GM19395 (cell line): ENCODE data around the gene DENND2A.
"Not testable (repeated sequence)": the region's sequence is repeated elsewhere in the genome, so short reads cannot be mapped to it uniquely, and the experiment has no call there.

Experiments used
- ATAC-seq: cut with Tn5 transposase; IDR thresholded peaks from one replicate; pipeline ENCODE4 v1.9.1; 2021; ENCODE audit warnings: mild to moderate bottlenecking, moderate library complexity; ENCODE audit not compliant: unreplicated experiment

Gene DENND2A

DNA sequence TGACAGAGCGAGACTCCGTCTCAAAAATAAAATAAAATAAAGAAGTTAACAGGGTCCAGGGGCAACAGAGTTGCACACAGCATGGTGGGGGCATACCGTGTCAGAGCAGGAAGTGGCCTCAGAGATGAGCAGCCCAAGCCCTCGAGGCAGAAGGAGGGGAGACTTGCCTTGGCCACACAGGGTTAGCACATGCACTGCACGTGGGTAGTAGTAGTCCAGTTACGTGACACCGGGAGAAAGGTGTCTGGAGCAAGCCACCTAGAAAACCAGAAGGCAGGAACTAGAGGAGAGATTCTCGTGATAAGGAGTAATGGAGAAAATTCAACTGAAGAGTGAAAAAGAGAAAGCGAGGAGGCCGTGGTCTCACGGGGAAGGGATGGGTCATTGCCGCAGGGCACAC is 9.8 kb upstream of the DENND2A start:
- no peak for ATAC-seq

DNA sequence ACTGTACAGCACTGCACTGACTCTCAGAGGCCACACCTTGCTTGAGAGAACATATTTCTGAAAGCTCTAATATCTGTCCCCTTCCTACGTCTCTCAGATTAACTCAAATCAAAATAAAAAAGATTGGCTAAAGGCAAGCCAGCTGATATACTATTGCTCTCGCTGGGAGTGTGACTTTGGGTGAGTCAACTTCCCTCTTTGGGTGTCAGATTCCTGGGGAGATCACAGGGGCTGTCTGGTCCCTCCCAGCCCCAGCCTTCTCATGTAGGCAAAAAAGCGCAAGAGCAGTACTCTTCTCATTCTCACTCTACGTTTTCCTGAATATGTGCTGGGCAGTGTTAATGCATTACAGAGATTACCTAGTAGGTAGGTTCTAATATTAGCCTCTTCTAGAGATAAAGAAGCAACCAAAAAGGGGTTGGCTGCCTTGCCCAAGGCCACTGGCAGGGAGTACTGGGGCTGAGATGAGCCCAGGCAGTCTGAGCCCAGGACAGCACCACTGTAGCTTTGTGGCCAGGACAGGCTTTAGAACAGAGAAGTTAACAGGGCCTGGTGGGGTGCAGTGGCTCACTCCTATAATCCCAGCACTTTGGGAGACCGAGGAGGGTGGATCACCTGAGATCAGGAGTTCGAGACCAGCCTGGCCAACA is 9.1 kb upstream of the DENND2A start:
- ATAC-seq = no peak

DNA sequence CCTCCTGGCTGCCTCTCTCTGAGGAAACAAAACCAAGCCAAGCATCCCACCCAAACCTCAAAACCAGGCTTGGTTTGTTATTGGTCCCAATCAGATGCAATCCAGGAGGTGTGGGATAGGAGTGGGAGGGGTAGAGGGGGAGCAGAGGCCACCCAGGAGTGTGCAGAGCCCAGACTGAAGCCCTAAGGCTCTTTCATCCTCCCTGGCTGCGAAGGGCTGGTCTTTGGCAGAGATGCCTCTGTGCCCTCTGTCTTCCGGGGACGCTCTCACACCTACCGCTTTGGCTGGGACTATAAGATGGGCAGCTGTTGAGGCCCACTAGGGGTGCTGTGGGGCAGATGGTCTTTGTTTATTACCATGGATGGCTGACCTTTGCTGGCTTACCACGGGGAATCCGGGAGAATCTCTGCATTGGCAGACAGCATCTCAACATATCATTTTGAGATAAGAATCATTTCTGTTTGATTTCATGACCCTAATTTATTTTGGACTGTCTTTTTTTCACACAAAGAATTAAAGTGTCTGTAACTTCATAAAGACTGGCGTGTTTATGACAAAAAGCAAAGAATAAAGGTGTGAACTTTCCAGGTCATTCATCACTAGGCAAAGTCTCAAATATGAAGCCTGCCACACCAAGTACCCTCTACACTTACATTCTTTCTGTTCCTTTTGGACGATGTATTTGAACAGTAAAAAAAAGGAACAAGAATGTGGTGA is 6.5 kb upstream of the DENND2A start:
- ATAC-seq = peak; percentile 87

DNA sequence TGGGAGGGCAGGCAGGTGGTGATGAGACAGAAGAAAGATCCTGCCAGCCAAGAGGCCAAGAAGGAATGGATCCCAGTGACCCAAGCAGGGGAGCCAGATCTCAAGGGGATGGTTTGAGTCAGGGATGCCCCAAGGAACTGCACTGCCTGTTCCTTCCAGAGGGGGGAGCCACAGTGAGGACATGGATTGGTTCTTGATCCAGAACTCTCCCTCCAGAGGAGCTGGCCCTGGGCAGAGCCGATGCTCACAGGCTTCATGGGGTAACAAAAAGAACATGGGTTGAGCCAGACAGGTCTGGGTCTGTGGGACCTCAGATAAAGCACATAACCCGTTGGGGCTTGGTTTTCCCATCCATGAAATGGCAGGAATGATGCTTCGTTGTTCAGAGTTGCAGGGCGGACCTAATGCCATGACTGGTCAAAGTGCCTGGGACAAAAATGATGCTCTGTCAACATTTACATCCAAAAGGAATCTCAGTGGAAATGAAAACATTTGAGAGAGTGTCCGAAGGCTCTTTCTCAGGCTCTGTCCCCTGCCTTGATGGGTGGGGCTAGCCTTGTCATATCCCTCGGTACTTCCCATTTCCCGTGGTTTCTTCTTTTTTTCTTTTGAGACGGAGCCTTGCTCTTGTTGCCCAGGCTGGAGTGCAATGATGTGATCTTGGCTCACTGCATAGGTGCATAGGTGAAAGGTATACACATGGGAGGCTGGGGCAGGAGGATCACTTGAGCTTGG is 4.7 kb upstream of the DENND2A start:
- ATAC-seq = no peak

DNA sequence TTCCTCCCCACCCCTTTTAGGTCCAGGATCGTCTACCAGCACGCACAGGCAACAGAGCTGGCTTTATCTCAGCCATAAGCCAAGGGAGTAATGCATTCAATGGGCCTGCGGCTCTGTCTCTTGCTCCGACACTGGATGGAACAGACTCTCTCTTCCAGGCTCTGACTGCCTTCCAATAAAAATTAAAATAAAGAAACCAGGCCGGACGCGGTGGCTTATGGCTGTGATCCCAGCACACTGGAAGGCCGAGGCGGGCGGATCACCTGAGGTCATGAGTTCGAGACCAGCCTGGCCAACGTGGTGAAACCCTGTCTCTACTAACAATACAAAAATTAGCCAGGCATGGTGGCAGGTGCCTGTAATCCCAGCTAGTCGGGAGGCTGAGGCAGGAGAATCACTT is 4.1 kb upstream of the DENND2A start:
- not testable (repeated sequence) for ATAC-seq

DNA sequence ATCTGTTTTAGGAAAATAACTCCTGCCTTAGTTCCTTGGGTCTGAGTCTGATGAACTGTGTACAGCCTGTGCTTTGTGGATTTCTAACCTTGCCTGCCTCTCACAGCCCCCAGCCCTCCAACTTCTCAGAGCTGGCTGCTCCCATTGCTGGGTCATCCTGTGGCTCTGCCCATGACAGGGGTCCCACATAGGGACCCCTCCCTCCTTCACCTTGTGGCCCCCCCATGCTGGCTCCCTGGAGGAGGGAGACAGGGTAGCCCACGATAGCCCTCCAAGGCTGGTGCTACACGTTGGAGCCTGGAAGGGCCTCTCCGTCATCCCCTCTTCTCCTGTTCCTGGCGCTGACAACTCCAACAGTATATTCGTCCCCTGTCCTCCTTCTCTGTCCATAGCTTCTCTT is 2.8 kb upstream of the DENND2A start:
- no peak for ATAC-seq

DNA sequence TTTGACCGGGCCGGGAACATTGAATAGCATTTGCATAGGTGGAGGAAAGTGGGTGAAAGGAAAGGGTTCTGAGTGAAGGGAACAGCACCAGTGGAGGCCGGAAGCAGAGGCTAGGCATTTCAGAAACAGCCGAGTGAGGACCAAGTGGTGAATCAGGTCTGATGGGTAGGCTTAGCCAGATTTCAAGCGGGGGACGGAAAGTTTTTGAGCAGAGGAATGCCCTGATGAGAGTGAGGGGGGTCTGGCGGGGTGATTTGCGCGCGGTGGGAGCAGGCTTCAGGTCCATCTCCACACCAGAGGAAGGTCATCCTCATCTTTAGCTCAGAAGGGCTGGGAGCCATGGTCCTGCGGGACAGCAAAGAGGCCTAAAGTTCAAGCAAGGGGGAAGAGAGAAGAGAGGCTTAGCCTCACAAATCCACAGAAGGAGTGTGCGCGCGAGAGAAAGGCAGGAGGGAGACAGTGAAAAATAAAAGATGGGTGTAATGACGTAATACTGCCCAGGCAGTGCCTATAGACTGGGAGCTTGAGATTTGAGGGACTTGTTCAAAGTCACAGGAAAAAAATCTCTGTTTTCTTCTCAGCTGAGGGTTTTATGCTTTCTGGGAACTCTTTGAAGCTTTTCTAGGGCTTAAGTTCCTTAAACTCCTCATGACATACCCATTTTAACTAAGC is 1.0 kb upstream of the DENND2A start:
- no peak for ATAC-seq

DNA sequence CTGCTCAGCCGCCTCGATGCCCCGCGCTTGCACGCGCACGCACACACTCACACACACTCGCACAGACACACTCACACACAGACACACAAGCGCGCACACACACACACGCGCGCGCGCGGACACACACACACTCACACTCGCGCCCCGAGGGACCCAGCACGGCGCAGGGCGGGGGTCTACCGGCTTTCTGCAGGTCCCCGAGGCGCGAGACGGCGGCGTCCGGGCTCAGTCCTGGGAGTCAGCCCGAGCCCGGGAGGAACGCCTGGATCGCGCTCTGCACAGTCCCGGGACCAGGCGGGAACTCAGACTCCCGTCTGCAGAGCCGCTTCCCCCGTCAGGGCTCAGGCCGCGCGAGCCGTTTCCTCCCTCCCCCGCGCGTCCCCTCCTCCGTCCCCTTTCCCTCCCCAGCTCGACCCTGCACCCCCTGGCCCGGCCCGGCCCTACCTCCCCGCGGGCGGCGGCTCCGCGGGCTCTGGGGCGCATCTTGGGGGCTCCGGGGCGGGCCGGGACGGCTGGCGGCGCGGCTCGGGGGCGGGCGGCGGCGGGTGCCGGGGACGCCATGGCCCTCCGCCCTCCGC is 464 bp downstream of the DENND2A start:
- no peak for ATAC-seq

DNA sequence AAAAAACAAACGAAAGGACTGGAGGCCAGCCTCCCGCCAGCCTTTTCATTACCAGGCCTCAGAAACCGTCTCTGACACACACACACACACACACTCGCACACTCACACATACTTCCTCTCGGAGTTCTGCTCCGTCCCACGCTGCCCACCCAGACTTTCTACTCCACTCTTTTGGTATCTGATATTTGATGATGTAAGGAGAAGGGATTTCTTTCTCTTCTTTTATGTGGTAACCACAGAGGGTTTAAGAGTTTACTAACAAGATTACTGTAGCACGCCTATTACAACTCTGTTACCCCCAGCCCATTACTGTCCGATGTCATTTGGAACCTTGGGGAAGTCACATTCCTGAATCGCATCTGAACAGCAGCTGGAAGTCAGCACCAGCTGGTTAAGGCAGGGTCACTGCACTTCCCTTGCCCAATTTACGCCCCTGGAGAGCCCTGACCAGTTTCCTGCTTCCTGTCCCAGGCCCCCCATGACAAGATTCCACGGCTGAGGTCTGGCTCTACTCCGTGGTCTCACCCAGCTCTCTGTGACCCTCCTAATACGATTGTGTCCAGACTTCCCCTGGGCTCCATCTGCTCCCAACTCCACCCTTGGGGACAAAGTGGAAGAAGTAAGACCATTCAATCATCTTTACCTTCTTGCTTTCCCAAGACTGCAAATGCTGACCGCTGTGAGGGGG is 1.1 kb downstream of the DENND2A start:
- ATAC-seq = no peak

DNA sequence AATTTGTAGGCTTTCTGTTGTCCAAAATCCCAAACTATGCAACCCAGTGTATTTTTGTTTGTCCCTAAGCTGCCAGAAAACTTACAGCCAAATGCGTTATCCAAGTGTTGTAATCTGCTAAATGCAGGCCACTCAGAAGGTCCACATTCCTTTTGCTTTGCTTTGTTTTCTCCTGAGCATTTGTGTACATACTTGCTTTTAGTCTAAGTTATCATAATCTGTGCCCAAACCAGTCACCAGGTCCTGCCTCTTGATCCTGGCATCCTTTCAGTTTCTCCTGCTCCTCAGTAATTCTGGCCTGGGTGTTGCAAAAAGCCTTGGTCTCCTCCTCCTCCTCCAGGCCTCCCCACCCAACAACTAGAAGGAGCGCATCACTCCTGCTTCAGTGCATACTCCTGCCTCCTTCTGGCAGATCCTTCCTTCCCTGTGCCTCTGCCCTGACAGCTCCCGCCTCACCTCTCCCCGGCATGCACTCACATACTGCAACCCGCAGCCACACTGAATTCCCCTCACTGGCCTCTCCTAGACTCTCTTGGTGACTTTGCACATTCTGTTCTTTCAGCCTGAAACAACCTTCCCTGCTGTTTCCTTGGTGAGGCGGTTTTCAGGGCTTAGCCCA is 2.3 kb downstream of the DENND2A start:
- ATAC-seq = no peak

DNA sequence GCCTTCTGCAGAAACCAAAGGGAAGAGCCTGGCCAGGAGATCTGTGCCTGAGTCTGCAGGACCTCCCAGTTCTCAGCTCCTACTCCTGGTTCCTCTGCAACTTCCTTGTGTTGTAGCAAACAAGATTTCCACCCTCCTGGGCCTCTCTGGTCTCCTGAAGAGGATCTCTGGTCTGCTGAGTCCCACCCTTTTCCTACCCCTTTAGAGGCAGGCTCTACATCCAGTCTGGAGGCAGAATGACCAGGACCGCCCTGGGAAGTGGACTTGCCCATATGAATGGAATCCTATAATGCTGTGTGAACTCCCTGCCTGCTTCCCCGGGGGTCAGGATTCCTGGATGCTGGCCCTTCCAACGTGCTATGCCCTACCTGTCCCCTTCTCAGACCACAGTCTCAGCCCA is 3.2 kb downstream of the DENND2A start:
- no peak for ATAC-seq

DNA sequence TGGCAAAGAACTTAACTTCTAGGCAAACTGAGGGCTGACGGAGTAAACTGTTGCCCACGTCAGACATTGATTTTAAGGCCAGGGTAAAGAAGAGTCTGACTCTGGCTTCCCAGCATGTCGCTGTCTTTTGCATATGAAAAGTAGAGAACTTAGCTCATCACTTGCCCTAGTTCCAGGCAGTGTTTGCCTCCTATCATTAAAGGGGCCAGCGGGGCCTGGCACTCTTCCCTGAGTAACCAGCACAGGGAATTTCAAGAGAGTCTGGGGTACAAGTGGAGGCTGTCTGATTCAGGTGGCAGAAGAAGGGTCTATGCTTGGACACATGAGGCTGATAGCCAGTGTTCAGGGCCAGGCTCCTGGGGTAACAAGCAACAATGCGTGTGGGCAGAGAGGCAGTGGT is 4.8 kb downstream of the DENND2A start:
- no peak for ATAC-seq

DNA sequence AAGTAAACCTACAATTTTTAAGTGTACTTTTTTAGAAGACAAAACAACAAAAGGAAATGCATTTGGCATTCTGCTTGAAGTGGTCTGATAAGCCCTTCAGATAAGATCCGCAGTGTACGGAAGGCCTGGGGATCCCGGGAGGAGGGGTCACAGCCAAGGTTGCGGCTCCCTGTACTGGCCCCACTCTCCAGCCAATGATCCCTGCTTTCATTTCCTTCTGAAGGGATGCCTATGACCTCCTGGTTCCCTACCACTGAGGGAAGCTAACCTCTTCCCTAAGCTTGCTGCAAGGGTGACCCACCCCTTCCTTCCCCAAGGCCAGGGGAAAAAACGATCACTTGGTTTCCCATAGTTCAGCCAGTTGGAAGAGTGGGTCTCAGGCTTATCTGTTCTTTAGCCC is 5.3 kb downstream of the DENND2A start:
- ATAC-seq = no peak

DNA sequence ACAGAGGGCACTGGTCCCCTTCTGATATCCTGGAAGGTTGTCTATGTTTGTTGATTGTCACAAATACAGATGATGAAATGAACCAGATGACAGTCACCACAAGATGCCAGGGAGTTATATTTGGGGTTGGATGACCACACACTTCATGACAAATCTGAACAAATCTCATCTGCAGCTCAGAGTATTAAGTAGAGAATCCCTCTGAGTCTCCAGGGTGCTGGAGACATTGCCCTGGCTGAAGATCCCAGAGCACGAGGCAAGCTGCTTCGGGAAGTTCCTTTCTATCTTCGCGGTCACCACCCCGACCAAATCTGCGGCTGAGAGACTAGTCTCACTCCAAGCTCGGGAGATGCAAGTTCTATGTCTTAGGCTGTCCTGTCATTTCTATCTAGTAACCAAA is 9.0 kb downstream of the DENND2A start:
- ATAC-seq = no peak

DNA sequence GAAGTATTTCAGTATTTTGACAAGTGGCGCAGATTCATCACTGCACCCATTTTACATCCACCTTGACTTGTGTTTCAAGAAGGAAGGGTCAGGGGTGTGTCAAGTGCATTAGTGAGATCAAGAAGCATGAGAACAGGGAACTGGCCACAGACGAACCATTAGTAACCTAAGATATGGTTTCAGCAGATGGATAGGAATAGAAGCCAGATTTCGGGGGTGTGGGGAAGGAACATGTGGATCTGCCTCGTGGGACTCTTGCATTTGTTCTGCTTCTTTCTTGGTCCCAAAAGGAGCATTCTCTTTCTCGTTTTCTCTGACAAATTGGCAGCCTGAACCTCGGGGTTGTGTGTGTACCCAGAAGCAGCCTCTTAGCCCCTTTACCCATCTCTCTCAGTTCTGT is 9.6 kb downstream of the DENND2A start:
- ATAC-seq = no peak

DNA sequence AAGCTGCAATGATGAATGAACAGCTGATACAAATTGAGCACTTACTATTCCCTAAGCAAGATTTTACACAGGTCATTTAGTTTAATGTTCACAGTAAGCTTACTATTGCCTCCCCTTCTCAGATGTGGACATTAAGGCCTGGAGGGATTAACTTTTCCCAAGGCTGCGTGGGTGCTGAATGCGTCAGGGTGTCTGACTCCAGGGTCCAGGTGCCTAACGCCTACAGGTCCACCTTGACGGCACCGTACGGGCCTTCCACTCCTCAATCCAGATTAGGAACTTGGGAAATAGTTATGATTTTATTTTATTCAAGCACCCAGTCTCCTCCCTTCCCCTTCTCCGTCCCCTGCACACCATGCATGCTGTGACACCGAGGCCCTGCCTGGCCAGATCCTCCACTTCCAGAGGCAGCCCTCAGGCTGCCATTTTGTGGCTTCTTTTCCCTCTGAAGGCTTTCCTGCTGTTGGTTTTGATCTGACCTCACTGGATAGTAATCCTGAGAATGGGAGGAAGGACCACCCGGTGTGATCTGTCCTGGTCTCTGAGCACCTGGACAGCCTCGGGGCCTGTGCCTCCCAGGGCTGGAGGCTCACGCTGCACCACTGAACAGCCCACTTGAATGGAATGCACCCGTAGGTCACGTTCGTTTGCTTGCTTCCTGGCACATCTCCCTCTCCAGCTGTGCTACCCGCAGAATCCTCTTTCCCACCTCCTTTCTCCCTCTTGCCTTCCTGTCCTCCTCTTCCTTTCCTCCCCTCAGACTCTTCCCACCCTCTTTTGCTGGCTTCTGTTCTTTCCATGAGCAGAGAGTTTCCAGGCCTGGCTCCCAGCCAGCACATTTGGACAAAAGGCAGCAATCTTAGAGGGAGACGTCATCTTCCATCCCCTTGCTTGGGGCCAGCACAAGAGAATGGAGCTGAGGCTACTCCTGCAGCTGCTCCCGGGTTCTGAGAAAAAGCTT is 14.4 kb downstream of the DENND2A start:
- ATAC-seq = no peak

DNA sequence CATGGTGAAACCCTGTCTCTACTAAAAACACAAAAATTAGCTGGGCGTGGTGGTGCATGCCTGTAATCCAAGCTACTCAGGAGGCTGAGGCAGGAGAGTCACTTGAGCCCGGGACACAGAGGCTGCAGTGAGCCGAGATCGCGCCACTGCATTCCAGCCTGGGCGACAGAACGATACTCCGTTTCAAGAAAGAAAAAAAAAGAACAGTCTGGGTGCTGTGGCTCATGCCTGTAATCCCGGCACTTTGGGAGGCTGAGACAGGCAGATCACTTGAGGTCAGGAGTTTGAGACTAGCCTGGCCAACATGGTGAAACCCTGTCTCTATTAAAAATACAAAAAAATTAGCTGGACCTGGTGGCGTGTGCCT is 15.4 kb downstream of the DENND2A start:
- not testable (repeated sequence) for ATAC-seq

DNA sequence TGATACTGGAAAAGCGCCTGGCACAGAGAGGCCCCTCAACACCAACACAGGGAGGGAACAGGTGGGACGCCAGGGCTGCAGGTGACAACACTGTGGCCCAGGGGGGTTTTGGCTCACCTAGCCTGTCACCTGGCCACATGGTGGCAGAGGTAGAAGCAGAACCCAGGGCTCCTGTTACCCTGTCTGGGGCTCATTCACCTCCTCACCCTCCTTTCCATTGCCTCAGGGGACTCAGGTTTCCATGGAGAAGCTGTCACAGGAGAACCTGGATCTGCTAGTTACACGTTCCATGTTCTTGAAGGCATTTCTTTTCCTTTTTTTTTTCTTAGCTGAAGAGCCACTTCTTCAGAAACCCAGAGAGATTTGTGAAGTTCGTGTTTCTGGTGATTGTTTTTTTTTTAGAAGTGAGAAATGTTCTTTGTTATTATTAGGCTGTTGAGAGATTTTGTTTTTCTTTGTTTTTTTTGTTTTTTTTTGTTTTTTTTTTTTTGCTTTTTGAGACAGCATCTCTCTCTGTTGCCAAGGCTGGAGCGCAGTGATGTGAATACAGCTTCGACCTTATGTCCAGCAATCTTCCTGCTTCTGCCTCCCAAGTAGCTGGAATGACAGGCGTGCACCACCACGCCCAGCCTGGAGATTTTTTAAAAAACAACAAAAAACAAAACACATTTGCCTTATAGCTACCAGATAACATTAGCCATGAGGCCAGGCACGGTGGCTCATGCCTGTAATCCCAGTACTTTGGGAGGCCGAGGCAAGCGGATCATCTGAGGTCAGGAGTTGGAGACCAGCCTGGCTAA is 16.0 kb downstream of the DENND2A start:
- no peak for ATAC-seq
